Panc1 (cell line): ENCODE data around the gene GALP. TPM values are rescaled to one million over a fixed set of nuclear protein-coding genes. Genes with fewer than 3 reads are reported as not detected.
A peak's percentile ranks its signal among the peaks of the same experiment; 100 is the strongest.

ENCODE experiments used
- ATAC-seq: fragments of 200-7000 bp; cut with Tn5 transposase; 2 replicates; pipeline ENCODE4 v1.9.1; 2020; ENCODE audit warnings: mild to moderate bottlenecking, moderate library complexity
- BruUV-seq: library from RNA; stranded (reverse); fragments of 400-500 nt; replicated peaks from 2 replicates; lab custom pipeline; 2021; lab: Mats Ljungman, UMichigan
- CTCF ChIA-PET: fragments of 300-600 bp; sonication (Branson Sonifier 250); formaldehyde crosslinking; loops from one replicate; lab custom pipeline; 2022; ENCODE audit warnings: antibody characterized with exemption; lab: Charles Lee
- POLR2A ChIA-PET: fragments of 300-600 bp; sonication (Branson Sonifier 250); formaldehyde crosslinking; loops from one replicate; lab custom pipeline; 2022; ENCODE audit warnings: antibody characterized with exemption; lab: Charles Lee
- DNase-seq: peaks from one replicate; pipeline ENCODE4 v3.0.0-alpha.2; 2010; ENCODE audit warnings: low read depth, low spot score
- H3K27ac ChIP-seq: 2 replicates; pipeline ENCODE4 v1.5.1; 2011; ENCODE audit warnings: mild to moderate bottlenecking, low read length, inconsistent platforms
- H3K27me3 ChIP-seq: fragments of 200-500 bp; sonication (Bioruptor generic); 2 replicates; pipeline ENCODE4 v1.6.0; 2014; ENCODE audit warnings: low read length, inconsistent platforms; ENCODE audit not compliant: control insufficient read depth, insufficient read depth
- H3K36me3 ChIP-seq: fragments of 200-500 bp; sonication (Bioruptor generic); 2 replicates; pipeline ENCODE4 v1.5.1; 2014; ENCODE audit warnings: inconsistent platforms, mild to moderate bottlenecking, low read length, moderate library complexity; ENCODE audit not compliant: control insufficient read depth, insufficient read depth
- H3K4me1 ChIP-seq: 2 replicates; pipeline ENCODE4 v1.5.1; 2011; ENCODE audit warnings: inconsistent platforms, mild to moderate bottlenecking, low read length, moderate library complexity; ENCODE audit not compliant: control insufficient read depth, insufficient read depth
- H3K4me3 ChIP-seq, 2 experiments: 2 replicates each; pipeline ENCODE4 v1.5.1; 2011 to 2012; ENCODE audit warnings: low read depth in 2 of 2, low read length in 2 of 2, mild to moderate bottlenecking in 2 of 2, inconsistent platforms in 1 of 2, moderate library complexity in 1 of 2
- H3K9me3 ChIP-seq: fragments of 200-500 bp; sonication (Bioruptor generic); 2 replicates; pipeline ENCODE4 v1.5.1; 2014; ENCODE audit warnings: low read depth, mild to moderate bottlenecking, inconsistent platforms, low read length, moderate library complexity; ENCODE audit not compliant: control insufficient read depth, insufficient read depth
- POLR2AphosphoS5 ChIP-seq: IDR thresholded peaks from 2 replicates; pipeline ENCODE4 v1.6.1; 2012; ENCODE audit warnings: mild to moderate bottlenecking, low read depth, low read length, moderate library complexity
- SIN3A ChIP-seq: IDR thresholded peaks from 2 replicates; pipeline ENCODE4 v1.6.1; 2012; ENCODE audit warnings: low read depth, mild to moderate bottlenecking, low read length, moderate library complexity, borderline replicate concordance; ENCODE audit not compliant: insufficient read depth
- TCF7L2 ChIP-seq: IDR thresholded peaks from 2 replicates; pipeline ENCODE4 v1.6.1; 2011; ENCODE audit warnings: mild to moderate bottlenecking, low read depth, low read length, inconsistent platforms
- in situ Hi-C: cut with HindIII; loops from 2 replicates; pipeline ENCODE4 v1.10.0; 2016; ENCODE audit warnings: low sequenced_read_pairs, low pct_unique_long_range_greater_than_20kb
- intact Hi-C: fragments of 100-400 bp; cut with micrococcal nuclease; formaldehyde crosslinking; loops from one replicate; pipeline ENCODE4 v1.10.0; 2022; ENCODE audit not compliant: unreplicated experiment
- total RNA-seq: library from RNA; stranded (reverse); gene quantifications from one replicate; pipeline ENCODE4 v1.2.1, GENCODE V29; 2021; ENCODE audit not compliant: unreplicated experiment
- TF ChIP-seq, protein P1 (sequence below): fragments of 450-650 bp; IDR thresholded peaks from 2 replicates; pipeline ENCODE4 v1.5.1; 2017; ENCODE audit warnings: mild to moderate bottlenecking
- TF ChIP-seq, protein P2 (sequence below), 2 experiments: IDR thresholded peaks; 2 replicates each; pipeline ENCODE4 v1.6.1; 2011 to 2012; ENCODE audit warnings: low read depth in 2 of 2, control low read depth in 1 of 2, low read length in 1 of 2, mild to moderate bottlenecking in 1 of 2, moderate library complexity in 1 of 2; ENCODE audit not compliant: insufficient read depth in 1 of 2

The GALP gene
- total RNA-seq, 1 experiment from 2014 or later: not detected

DNA sequence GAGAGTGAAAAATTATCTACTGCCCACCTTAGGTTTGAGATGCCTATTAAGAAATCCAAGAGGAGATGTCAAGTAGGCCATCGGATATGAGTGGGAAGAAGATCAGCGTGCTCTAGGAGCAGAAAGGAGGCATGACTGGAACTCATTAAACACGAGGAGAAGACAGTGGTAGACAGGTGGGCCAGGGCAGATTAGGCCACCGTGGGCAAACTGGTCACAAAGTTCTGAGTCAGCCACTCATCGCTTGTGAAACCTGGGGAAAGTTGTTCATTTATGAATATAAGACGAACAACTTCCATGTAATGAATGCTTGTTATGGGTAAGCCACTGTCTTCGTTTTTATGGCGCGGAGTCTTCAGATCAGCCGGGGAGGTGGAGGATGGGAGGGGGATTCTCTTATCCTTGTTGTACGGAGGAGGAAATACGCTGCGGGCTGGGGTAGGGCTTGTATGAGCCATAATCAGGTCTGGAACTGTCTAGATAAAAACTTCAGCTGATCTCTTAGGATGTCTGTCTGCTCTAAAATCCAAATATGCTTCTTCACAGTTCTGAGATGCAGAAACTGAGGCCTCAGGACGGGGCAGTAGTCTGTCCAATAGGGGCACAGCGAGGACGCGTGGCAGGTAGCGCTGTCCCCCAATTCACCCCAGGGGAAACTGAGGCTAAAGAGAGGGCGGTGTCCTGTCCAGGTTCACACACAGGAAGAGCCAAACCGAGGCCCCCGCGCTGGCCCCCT, 35.8 kb upstream of the GALP start:
- intact Hi-C loops (no loop called here), in situ Hi-C loops (no loop called here)
- no peaks in the 10 kb centered on the region for H3K36me3 ChIP-seq
- ChIA-PET POLR2A (interaction anchor here (0.5 to 0.6 kb wide), 2 partner anchors 20 to 33 kb away, joined by 4 to 6 read pairs; no protein-coding TSS in a partner anchor), CTCF (no interaction called here)
- H3K4me3 ChIP-seq: peak overlapping the region; percentile 61 to 71
- DNase-seq (no peak), ATAC-seq (no peak; the same call in 1 of the 2 replicates)
- peaks cover 23% of the 10 kb centered on the region for H3K4me1 ChIP-seq
- H3K27ac ChIP-seq: peak overlapping the region; percentile 72
- TF ChIP-seq POLR2AphosphoS5 (no peak), TCF7L2 (no peak), SIN3A (no peak)
- TF ChIP-seq, protein P1, sequence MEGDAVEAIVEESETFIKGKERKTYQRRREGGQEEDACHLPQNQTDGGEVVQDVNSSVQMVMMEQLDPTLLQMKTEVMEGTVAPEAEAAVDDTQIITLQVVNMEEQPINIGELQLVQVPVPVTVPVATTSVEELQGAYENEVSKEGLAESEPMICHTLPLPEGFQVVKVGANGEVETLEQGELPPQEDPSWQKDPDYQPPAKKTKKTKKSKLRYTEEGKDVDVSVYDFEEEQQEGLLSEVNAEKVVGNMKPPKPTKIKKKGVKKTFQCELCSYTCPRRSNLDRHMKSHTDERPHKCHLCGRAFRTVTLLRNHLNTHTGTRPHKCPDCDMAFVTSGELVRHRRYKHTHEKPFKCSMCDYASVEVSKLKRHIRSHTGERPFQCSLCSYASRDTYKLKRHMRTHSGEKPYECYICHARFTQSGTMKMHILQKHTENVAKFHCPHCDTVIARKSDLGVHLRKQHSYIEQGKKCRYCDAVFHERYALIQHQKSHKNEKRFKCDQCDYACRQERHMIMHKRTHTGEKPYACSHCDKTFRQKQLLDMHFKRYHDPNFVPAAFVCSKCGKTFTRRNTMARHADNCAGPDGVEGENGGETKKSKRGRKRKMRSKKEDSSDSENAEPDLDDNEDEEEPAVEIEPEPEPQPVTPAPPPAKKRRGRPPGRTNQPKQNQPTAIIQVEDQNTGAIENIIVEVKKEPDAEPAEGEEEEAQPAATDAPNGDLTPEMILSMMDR: no peak
- TF ChIP-seq, protein P2, sequence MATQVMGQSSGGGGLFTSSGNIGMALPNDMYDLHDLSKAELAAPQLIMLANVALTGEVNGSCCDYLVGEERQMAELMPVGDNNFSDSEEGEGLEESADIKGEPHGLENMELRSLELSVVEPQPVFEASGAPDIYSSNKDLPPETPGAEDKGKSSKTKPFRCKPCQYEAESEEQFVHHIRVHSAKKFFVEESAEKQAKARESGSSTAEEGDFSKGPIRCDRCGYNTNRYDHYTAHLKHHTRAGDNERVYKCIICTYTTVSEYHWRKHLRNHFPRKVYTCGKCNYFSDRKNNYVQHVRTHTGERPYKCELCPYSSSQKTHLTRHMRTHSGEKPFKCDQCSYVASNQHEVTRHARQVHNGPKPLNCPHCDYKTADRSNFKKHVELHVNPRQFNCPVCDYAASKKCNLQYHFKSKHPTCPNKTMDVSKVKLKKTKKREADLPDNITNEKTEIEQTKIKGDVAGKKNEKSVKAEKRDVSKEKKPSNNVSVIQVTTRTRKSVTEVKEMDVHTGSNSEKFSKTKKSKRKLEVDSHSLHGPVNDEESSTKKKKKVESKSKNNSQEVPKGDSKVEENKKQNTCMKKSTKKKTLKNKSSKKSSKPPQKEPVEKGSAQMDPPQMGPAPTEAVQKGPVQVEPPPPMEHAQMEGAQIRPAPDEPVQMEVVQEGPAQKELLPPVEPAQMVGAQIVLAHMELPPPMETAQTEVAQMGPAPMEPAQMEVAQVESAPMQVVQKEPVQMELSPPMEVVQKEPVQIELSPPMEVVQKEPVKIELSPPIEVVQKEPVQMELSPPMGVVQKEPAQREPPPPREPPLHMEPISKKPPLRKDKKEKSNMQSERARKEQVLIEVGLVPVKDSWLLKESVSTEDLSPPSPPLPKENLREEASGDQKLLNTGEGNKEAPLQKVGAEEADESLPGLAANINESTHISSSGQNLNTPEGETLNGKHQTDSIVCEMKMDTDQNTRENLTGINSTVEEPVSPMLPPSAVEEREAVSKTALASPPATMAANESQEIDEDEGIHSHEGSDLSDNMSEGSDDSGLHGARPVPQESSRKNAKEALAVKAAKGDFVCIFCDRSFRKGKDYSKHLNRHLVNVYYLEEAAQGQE (IDR thresholded peaks at IDR 0.05; ENCODE audit: insufficient read depth in 1 of 2, low read depth in 2 of 2, low read length in 1 of 2): no peak
- no peaks in the 10 kb centered on the region for H3K27me3 ChIP-seq
- H3K9me3 ChIP-seq: no peaks in the 10 kb centered on the region
- BruUV-seq: TSS peak; percentile 96

DNA sequence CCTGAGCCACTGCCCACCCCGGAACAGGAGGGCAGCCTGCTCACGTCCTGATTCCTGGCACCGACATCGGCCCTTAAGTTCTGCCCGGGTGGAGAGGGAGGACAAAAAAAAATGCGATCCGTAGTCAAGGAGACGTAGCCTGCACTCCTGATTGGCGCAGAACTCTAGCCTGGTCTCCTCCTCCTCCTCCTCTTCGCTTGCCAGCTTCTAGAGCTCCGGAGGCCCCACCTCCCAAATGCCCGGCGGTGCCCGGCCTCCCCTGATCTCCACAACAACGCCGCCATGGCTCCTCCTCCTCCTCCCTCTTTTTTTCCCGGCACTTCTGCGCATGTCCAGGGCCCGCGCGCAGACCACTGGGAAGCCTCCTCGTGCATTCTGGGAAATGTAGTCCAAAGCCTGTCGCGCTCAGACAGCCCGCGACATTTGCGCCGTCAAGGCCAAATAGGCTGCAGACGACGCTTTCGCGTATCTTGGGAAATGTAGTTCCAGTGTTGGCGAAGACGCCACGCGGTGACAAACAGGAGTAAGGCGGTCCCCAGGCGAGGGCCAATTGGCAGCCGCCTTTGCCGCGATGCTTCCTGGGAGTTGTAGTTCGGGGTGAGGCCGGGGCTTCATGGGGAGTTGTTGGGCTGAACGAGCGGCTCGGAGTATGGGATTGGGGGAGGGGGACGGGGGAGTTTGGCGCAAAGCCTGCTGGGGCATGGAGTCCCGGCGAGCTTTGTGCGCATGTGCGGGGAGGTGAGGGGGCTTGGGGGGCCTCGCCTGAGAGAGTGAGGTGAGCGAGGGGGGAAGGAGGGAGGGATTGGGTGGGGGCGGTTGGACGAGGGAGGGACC, 35.0 kb upstream of the GALP start, which contains the start of gene ZNF444:
Gene ZNF444 (plus strand): TSS at position 705 of the 834 bp plus-strand sequence. CDS start 5,625 bp downstream, outside the sequence.
- Histone ChIP-seq H3K27me3 (no peaks in the 10 kb centered on the region), H3K27ac (peak within 1 kb of the TSS; percentile 84), H3K4me1 (peaks cover 23% of the 10 kb centered on the region), H3K4me3 (peak within 1 kb of the TSS; percentile 61 to 71), H3K36me3 (no peaks in the 10 kb centered on the region), H3K9me3 (no peaks in the 10 kb centered on the region)
- POLR2A ChIA-PET: interaction anchor here (0.5 to 0.6 kb wide), 3 partner anchors 22 to 934 kb away, joined by 4 to 18 read pairs (median 8); partner anchors contain the start of gene ZNF579
- CTCF ChIA-PET: no interaction called here
- DNase-seq (peak; percentile 97), ATAC-seq (peak; percentile 95)
- TF ChIP-seq TCF7L2 (peak; percentile 41; the same call in 1 of the 2 replicates), POLR2AphosphoS5 (peak; percentile 57; the same call in 1 of the 2 replicates)
- TF ChIP-seq, protein P2 (IDR thresholded peaks at IDR 0.05; ENCODE audit: insufficient read depth in 1 of 2, low read depth in 2 of 2, low read length in 1 of 2): peak in 1 of 2 experiments; percentile 66; a peak in 1 of 4 replicates
- TF ChIP-seq, protein P1: no peak
- intact Hi-C loops (no loop called here), in situ Hi-C loops (no loop called here)
- BruUV-seq: no TSS peak
